ENCODE results near the gene UTP4.

Gene UTP4

GRCh38 chr16:69132424-69133252, at the start of gene UTP4, which contains the start of gene CHTF8:
Gene UTP4 (plus strand): TSS chr16:69132649. CDS start chr16:69133460, 811 bp downstream.
Gene CHTF8 (minus strand): TSS chr16:69132588. CDS start chr16:69121458, 11,130 bp downstream.
- DNase-seq: peak; percentile 89

- DNase-seq: no peak
These were observed 49.0 kb upstream of the UTP4 start for GRCh38 chr16:69083306-69083941.

- no peak for DNase-seq
These were observed 48.2 kb upstream of the UTP4 start for GRCh38 chr16:69084289-69084688.

GRCh38 chr16:69085032-69085695, 47.3 kb upstream of the UTP4 start:
- DNase-seq: no peak

- DNase-seq: no peak
These were observed 45.3 kb upstream of the UTP4 start for GRCh38 chr16:69087161-69087581.

GRCh38 chr16:69088684-69089083, 43.8 kb upstream of the UTP4 start:
- DNase-seq: no peak

- DNase-seq: no peak
These were observed 43.1 kb upstream of the UTP4 start for GRCh38 chr16:69089091-69089910.

GRCh38 chr16:69093974-69094373, 38.5 kb upstream of the UTP4 start:
- no peak for DNase-seq

- DNase-seq: no peak
These were observed 37.9 kb upstream of the UTP4 start for GRCh38 chr16:69094501-69094900.

- DNase-seq: peak; percentile 7
These were observed 37.3 kb upstream of the UTP4 start for GRCh38 chr16:69095193-69095592.

- no peak for DNase-seq
These were observed 32.3 kb upstream of the UTP4 start for GRCh38 chr16:69100071-69100691.

GRCh38 chr16:69105501-69106361, 26.7 kb upstream of the UTP4 start, which contains the start of gene HAS3:
Gene HAS3 (plus strand): TSS chr16:69105653. CDS start chr16:69109396, 3,743 bp downstream.
- peak; percentile 94 for DNase-seq

GRCh38 chr16:69106491-69107315, 25.7 kb upstream of the UTP4 start:
- DNase-seq: peak; percentile 86

- DNase-seq: no peak
These were observed 25.0 kb upstream of the UTP4 start for GRCh38 chr16:69107316-69107962.

- peak; percentile 70 for DNase-seq
These were observed 24.2 kb upstream of the UTP4 start for GRCh38 chr16:69108064-69108904.

- no peak for DNase-seq
These were observed 23.6 kb upstream of the UTP4 start for GRCh38 chr16:69108905-69109252.

- DNase-seq: no peak
These were observed 22.8 kb upstream of the UTP4 start for GRCh38 chr16:69109486-69110270.

- no peak for DNase-seq
These were observed 22.0 kb upstream of the UTP4 start for GRCh38 chr16:69110406-69110805.

Data from 8988T (cell line).